ENCODE results near the gene TMEM135.

Gene TMEM135

DNA sequence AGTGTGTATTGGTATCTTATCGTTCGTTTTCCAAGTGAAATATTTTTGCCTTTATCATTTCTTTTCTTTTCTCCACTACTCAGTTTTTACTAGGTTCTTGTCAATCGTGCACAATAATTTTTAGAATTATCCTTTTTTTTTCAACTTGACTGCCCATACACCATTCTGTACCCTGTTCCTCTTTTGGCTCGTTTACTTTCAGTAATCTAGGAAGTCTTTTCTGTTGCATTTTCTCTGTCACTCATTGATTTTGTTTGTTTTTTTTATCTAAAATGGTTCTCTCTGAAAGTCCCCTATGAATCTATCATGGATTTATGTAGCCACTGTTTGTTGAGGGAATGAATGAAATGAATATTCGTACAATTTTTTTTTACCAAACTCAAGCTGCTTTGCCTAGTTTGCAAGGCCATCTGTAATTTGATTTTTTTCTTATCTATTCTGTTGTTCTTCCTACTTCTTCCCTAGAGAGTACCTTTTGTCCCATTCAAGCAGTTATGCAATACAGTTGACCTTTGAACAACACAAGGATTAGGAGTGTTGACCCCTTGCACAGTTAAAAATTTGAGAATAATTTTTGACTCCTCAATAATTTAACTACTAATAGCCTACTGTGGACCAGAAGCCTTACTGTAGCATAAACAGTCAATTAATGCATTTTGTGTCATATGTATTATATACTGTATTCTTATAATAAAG is 166.3 kb downstream of the TMEM135 start:
- DNase-seq: no peak

DNA sequence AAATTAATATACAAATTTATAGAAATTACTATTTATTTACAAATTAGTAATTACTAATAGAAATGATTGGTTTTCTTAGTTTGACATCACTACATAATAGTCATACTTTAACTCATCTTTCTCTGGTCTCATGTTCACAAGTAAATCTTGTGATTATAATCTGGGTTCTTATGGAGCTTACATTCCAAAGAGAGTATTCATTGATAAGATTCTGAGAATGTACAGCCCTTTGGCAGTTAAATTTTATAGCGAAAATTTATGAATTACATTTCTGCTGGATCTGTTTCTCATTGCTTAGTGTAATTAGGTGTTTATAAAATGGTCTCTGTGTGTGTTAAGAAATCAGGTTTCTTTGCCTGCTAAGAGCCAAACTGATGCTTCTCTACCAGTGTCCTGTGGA is 175.2 kb downstream of the TMEM135 start:
- no peak for DNase-seq

- DNase-seq: no peak
These were observed 175.7 kb downstream of the TMEM135 start for GRCh38 chr11:87213444-87213843.

- no peak for DNase-seq
These were observed 177.5 kb downstream of the TMEM135 start for GRCh38 chr11:87215236-87215635.

DNA sequence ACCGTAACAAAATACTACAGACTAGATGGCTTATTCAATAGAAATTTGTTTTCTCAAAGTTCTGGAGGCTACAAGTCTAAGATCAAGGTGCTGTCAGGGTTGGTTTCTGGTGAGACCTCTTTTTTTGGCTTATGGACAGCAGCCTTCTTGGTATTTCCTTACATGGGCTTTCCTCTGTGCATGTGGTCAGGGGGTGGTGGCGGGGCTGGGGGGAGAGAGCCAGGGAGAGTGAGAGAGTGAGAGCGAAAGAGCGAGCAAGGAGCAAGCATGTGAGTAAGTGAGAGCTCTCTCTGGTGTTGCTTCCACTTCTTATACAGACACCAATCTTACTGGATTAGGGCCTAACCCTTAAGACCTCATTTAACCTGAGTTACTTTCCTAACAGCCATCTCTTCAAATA is 181.5 kb downstream of the TMEM135 start:
- DNase-seq: no peak

DNA sequence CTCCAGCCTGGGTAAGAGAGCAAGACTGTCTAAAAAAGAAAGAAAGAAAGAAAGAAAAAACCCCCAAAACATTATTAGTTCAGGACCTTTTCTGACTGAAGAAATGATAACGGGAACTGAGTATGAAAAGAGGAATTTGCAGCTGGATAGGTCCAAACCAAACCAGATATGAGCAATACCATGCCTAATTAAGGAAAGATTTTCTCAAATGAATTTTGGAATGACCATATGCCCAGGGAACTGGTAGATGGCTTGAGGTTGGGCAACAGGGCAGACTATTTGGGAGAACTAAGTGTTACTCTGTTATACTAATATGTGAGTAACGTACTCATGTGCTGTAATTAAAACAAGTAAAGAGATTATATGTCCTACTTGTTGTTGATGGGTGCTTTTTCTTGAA is 186.1 kb downstream of the TMEM135 start:
- no peak for DNase-seq

GRCh38 chr11:87224486-87224885 is 186.8 kb downstream of the TMEM135 start:
- DNase-seq: no peak

GRCh38 chr11:87228820-87229219 is 191.1 kb downstream of the TMEM135 start:
- DNase-seq: no peak

DNA sequence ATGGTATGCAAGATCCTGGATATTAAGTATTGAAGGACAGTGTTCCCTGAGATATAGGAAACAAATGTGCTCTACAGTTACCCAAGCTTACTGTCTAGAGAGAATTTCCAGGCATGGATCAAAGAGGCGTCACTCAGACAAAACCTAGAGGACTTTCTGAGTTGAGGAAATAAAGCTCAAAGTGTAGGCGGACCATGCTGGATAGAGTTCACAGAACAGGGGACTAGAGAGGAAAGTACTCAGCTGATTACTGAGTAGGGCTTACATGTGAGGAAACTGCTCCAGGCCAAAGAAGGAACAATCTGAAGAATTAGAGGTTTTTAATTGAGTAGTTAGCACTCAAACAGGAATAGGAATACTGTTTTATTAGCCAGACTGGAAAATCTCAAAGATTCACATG is 193.3 kb downstream of the TMEM135 start:
- no peak for DNase-seq

DNA sequence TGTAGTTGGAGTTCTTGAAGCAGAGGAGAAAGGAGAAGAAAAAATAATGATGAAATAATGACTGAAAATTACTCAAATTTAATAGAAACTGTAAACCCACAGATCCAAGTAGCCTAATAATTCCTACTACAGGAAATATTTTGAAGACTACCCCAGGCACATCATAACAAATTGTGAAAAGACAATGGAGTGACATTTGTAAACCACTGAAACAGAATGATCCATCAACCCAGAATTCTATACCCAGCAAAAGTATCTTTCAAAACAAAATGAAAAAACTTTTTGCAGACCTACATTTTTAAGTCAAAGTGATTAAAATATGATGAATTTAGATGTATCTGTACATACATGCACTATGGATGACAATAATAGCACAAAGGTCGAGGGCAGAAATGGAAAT is 194.6 kb downstream of the TMEM135 start:
- DNase-seq: no peak

DNA sequence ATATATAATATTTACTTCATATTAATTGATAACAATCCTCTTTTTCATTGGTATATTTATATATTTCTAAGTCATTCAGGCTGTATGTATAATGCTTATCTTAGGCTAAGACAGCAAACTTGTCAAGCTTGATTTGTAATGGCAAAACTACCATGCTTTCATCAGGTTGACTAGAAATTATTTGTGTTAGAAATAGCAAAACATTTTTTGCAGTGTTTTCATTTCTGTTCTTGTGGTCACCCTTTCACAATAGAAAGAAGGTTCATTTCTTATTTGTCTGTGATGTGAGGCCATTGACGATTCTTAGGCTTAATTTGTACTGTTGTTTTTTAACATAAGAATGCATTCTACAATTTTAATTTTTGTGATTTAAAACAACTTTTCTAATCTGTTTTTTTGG is 197.6 kb downstream of the TMEM135 start:
- DNase-seq: no peak

DNA sequence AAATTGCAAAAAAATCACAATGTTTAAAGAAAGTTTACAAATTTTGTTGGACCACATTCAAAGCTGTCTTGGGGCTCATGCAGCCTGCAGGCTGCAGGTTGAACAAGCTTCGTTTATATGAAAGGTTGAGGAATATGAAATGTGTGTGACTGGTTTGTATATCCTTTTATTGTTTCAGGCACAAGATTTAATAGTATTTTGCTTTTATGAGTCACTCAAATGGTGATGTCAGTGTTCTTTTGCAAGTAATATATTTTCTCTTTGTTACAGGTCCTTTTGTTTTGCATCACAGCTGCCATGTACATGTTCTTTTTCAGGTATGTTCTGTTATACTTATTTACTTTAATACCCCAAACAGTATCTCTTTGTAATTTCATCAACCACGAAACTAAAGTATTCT is 198.6 kb downstream of the TMEM135 start:
- DNase-seq: no peak

DNA sequence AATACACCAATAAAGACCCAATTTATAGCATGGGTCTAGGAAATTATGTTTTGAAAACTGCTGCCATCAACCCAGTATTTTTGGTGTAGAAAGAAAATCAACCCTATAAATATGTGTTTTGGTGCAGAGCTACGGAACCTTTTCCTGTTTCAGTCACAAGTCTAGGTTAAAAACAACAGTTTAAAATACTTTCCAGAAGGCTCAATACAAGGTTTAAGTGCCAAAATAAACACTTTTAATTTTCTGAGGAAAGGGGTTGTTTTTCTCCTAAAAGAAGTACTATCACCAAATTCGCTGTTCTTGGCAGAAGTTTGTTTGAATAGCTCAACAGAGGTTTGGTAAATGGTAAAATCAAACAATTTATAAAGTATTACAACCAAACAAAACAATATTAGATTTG is 201.3 kb downstream of the TMEM135 start:
- DNase-seq: no peak

DNA sequence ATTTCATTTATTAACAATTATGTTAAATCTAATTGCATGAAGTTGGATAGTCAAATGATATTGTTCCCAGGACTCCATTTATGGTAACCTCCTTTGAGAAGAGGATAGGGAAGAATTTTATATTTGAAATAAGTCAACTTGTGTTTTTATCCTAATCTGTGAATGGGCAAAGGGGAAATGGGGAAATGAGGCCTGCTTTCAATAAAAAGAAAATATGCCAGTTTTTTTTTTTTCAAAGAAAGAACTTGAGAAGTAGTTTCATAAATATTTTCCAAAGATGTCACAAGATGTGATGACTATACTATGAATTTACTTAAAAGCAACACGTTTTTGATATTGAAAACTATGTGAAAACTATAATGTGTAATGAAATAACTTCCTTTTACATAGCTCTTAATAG is 201.8 kb downstream of the TMEM135 start:
- DNase-seq: no peak

DNA sequence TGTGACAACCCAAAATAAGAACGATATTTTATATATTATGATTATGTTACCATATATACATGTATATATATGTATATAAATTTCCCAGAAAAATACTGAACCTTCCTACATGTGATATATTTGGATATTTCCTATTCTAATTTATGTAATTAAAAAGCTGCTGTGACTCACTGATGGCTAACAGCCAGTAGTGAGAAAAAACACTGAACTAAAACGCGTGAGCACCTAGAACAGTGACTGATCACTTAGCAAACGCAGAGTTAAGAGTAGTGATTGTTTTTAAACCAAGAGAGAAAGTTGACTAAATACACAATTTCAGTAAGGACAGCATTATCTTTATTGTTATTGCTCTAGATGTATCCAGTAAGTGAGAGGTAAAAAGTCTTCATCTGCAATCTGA is 213.8 kb downstream of the TMEM135 start:
- DNase-seq: no peak

- DNase-seq: no peak
These were observed 215.1 kb downstream of the TMEM135 start for GRCh38 chr11:87252869-87253268.

GRCh38 chr11:87254562-87254961 is 216.8 kb downstream of the TMEM135 start:
- no peak for DNase-seq

DNA sequence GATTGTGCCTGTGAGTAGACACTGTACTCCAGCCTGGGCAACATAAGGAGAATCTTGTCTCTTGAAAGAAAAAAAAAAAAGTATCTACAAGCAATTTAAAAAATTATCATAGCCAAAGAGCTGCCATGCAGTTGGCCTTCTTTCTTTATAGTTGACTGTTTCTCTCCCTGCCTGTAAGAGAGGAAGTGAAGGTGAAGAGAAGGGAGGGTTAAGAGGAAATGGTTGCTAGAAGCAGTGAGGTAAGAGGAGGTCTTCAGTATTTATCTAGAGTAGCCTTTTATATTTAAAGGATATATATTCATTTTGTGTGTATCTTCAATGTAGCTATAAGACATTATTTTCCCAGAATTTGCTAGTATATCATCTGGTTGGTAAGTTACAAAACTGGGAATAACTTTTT is 217.9 kb downstream of the TMEM135 start:
- no peak for DNase-seq

- DNase-seq: no peak
These were observed 219.1 kb downstream of the TMEM135 start for GRCh38 chr11:87256694-87257340.

DNA sequence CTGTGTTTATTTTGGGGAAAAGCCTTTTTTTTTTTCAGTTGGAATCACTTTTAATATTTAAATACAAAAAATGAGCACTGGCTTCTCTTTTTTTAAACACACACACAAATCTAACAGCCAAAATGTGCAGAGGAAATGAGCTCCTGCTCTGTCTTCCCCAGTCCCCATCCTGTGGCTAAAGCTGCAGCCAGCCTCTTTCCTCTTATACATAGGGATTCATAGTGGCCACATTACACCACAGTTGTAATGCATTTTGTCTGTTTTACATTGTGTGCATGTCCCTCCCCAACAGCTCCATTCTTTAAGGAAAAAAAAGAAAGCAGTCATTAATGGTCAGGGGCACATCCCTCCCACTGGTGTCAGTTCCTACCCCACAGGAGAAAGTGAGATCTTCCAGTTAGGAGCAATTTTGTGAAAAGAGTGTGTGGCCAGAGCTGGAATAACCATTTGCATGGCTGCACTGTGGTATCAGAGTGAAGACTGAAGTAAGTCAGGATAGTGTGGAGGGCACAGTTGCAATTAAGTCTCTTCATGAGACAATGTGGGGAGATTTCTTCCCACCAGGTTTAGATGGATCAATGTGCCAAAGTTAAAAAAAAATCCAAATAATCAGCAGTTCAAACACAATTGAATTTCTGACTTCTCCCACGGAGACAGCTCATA is 220.6 kb downstream of the TMEM135 start:
- no peak for DNase-seq

DNA sequence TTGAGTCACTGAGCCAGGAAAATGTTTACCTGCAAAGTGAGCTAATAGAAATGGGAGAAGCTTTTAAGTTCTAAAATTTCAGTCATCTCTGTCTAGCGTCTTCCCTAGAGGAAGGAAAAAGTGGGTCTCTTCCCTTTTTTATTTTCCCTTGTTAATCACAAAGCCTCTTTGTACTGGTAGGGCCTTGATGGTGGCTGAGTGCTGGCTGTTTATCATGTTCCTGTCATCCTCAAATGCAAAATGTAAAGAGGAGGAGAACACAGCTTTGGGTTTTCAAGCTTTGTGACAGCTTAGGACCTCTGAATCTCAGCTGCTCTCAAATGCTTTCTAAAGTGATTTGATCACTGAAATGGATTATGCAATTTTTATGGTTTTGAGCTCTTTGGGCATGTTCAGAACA is 222.0 kb downstream of the TMEM135 start:
- DNase-seq: no peak

DNA sequence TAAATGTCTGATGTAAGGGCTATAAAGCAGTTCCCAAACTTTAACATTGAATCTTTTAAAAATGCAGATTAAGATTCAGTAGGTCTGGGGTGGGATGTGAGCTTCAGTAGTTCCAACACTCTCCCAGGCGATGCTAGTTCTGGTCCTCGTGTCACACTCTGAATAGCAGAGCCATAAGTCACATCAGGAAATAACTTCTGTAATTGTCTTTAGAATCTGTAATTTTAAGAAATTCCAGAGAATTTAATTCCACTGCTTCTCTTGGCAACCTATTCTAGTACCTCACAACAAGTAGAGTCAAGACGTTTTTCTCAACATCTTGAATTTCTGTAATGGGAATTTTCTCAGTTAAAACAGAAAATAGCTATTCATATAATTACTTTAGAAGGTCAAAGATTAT is 223.1 kb downstream of the TMEM135 start:
- no peak for DNase-seq

DNA sequence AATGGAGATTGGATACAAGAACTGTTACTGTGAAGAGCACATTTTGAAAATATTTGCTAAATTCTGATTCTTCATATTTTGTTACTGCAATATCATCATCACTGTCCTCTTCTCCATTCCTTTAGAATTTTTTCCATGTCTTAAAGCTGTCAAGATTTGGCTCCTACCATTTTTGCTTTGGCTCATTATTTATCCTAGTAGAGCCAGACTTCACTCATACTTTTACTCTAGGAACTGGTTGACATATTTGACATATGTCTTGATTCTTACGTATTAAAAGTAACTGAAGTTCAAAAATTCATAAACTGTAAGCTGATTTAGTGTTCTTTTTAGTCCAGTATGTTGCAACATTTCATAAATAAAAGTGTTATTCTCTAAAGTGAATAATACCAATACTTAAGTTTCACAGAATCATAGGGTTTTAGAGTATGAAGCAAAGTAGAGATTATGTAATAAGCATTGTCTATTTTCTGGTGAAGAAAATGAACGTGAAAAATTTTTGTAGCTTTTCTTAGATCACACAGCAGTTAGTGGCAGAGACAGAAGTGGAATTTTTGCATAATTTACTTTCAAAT is 225.6 kb downstream of the TMEM135 start:
- DNase-seq: no peak

DNA sequence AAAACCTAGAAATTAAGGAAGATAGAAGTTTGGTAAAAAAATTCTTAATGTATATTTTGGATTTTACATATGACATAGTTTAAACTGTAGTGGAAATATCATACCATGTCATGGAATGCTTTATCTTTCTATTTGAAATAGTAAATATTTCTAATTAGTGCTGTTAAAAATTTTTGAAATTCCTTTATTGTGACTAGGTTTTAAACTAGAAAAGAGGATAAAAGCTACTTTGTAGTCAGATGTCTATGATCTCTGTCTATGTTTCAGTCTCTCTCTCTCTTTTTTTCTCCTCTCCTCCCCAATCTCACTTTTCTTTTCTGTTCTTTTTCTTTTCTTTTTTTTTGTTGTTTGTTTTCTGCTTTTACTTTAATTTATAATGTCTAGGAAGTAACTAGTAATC is 226.2 kb downstream of the TMEM135 start:
- no peak for DNase-seq

All from amniotic stem cell (primary cell).